Stimulated activated effector memory CD8-positive, alpha-beta T cell treated with anti-CD3 and anti-CD28 coated beads, Interleukin-12 subunit alpha, Interleukin-12 subunit beta, amount 100 ng/mL, for 72 hours (primary cell): Measurements from ENCODE around the gene DUSP6.
"Not testable (repeated sequence)": the region's sequence is repeated elsewhere in the genome, so short reads cannot be mapped to it uniquely, and the experiment has no call there.

Source experiments
- ATAC-seq: fragments of 150-1000 bp; cut with Tn5 transposase; 2 replicates; pipeline ENCODE4 v1.10.0; 2021
- DNase-seq, 2 donors: peaks; one replicate each; pipeline ENCODE4 v3.0.0; 2021 to 2022; ENCODE audit warnings: low spot score in 2 of 2
- H3K27ac Mint-ChIP-seq: one replicate; pipeline ENCODE4 v1.8.0; 2022; ENCODE audit warnings: mild to moderate bottlenecking, mixed read lengths
- H3K36me3 Mint-ChIP-seq: one replicate; pipeline ENCODE4 v1.8.0; 2022; ENCODE audit warnings: mild to moderate bottlenecking, mixed read lengths
- H3K4me1 Mint-ChIP-seq: one replicate; pipeline ENCODE4 v1.8.0; 2022; ENCODE audit warnings: mixed read lengths
- H3K4me3 Mint-ChIP-seq: one replicate; pipeline ENCODE4 v1.8.0; 2022; ENCODE audit warnings: mild to moderate bottlenecking, mixed read lengths
- H3K9me3 Mint-ChIP-seq: one replicate; pipeline ENCODE4 v1.8.0; 2022; ENCODE audit warnings: mixed read lengths

Gene DUSP6

GRCh38 chr12:89350260-89350629, 2.1 kb downstream of the DUSP6 start:
- Mint-ChIP-seq H3K4me3 (peak overlapping the region; percentile 86), H3K9me3 (no peaks in the 10 kb centered on the region), H3K4me1 (peaks cover 56% of the 10 kb centered on the region), H3K27ac (peak overlapping the region; percentile 91), H3K36me3 (peaks cover 79% of the 10 kb centered on the region)
- ATAC-seq, result no peak
- DNase-seq, result no peak

- peak overlapping the region; percentile 91 for H3K27ac Mint-ChIP-seq
- DNase-seq (no peak), ATAC-seq (no peak)
- no peaks in the 10 kb centered on the region for H3K9me3 Mint-ChIP-seq
- H3K36me3 Mint-ChIP-seq, result peaks cover 79% of the 10 kb centered on the region
- peak overlapping the region; percentile 86 for H3K4me3 Mint-ChIP-seq
- H3K4me1 Mint-ChIP-seq, result peaks cover 57% of the 10 kb centered on the region
Observed at GRCh38 chr12:89349814-89350213, 2.5 kb downstream of the DUSP6 start.

- Mint-ChIP-seq H3K4me1 (peaks cover 57% of the 10 kb centered on the region), H3K27ac (peak overlapping the region; percentile 91)
Observed at GRCh38 chr12:89348894-89349699, 3.2 kb downstream of the DUSP6 start.

GRCh38 chr12:89347325-89347829, 4.9 kb downstream of the DUSP6 start:
- H3K27ac Mint-ChIP-seq, result peak overlapping the region; percentile 82
- DNase-seq (no peak), ATAC-seq (no peak)
- peak overlapping the region; percentile 86 for H3K4me3 Mint-ChIP-seq
- H3K36me3 Mint-ChIP-seq, result peaks cover 63% of the 10 kb centered on the region
- H3K9me3 Mint-ChIP-seq, result no peaks in the 10 kb centered on the region
- H3K4me1 Mint-ChIP-seq, result peaks cover 64% of the 10 kb centered on the region

More at GRCh38 chr12:89348894-89349699, 3.2 kb downstream of the DUSP6 start:
- H3K4me3 Mint-ChIP-seq, result peak overlapping the region; percentile 86
- peaks cover 73% of the 10 kb centered on the region for H3K36me3 Mint-ChIP-seq
- H3K9me3 Mint-ChIP-seq, result no peaks in the 10 kb centered on the region
- no peak for ATAC-seq
- DNase-seq, result no peak

GRCh38 chr12:89346741-89347324, 5.5 kb downstream of the DUSP6 start:
- H3K4me1 Mint-ChIP-seq, result peaks cover 61% of the 10 kb centered on the region
- no peaks in the 10 kb centered on the region for H3K9me3 Mint-ChIP-seq
- peak overlapping the region; percentile 82 for H3K27ac Mint-ChIP-seq
- ATAC-seq (no peak), DNase-seq (no peak)
- peak overlapping the region; percentile 86 for H3K4me3 Mint-ChIP-seq
- H3K36me3 Mint-ChIP-seq, result peaks cover 57% of the 10 kb centered on the region

GRCh38 chr12:89345830-89346740, 6.2 kb downstream of the DUSP6 start:
- H3K4me1 Mint-ChIP-seq, result peaks cover 61% of the 10 kb centered on the region
- peaks cover 50% of the 10 kb centered on the region for H3K36me3 Mint-ChIP-seq
- no peaks in the 10 kb centered on the region for H3K9me3 Mint-ChIP-seq
- H3K4me3 Mint-ChIP-seq, result peak overlapping the region; percentile 86
- H3K27ac Mint-ChIP-seq, result peak overlapping the region; percentile 82
- DNase-seq, result peak in 1 of 2 donors; percentile 79
- ATAC-seq, result peak; percentile 96

GRCh38 chr12:89345376-89345775, 6.9 kb downstream of the DUSP6 start:
- ATAC-seq (no peak), DNase-seq (no peak)
- H3K27ac Mint-ChIP-seq, result no peak overlapping the region
- H3K4me3 Mint-ChIP-seq, result peak overlapping the region; percentile 86
- peaks cover 61% of the 10 kb centered on the region for H3K4me1 Mint-ChIP-seq
- H3K9me3 Mint-ChIP-seq, result no peaks in the 10 kb centered on the region
- H3K36me3 Mint-ChIP-seq, result peaks cover 43% of the 10 kb centered on the region

GRCh38 chr12:89344862-89345202, 7.5 kb downstream of the DUSP6 start:
- H3K4me3 Mint-ChIP-seq, result no peak overlapping the region
- no peaks in the 10 kb centered on the region for H3K9me3 Mint-ChIP-seq
- H3K27ac Mint-ChIP-seq, result peak overlapping the region; percentile 19
- H3K36me3 Mint-ChIP-seq, result peaks cover 37% of the 10 kb centered on the region
- DNase-seq, result no peak
- no peak for ATAC-seq
- H3K4me1 Mint-ChIP-seq, result peaks cover 61% of the 10 kb centered on the region

- no peak overlapping the region for H3K4me3 Mint-ChIP-seq
- H3K4me1 Mint-ChIP-seq, result peaks cover 56% of the 10 kb centered on the region
- H3K36me3 Mint-ChIP-seq, result peaks cover 32% of the 10 kb centered on the region
- ATAC-seq (no peak), DNase-seq (no peak)
- H3K27ac Mint-ChIP-seq, result peak overlapping the region; percentile 19
- no peaks in the 10 kb centered on the region for H3K9me3 Mint-ChIP-seq
Observed at GRCh38 chr12:89344043-89344861, 8.0 kb downstream of the DUSP6 start.

GRCh38 chr12:89343127-89343526, 9.2 kb downstream of the DUSP6 start:
- DNase-seq (no peak), ATAC-seq (no peak)
- H3K36me3 Mint-ChIP-seq, result peaks cover 20% of the 10 kb centered on the region
- H3K4me1 Mint-ChIP-seq, result peaks cover 45% of the 10 kb centered on the region
- no peaks in the 10 kb centered on the region for H3K9me3 Mint-ChIP-seq
- H3K27ac Mint-ChIP-seq, result no peak overlapping the region
- no peak overlapping the region for H3K4me3 Mint-ChIP-seq

GRCh38 chr12:89340861-89341260, 11.4 kb downstream of the DUSP6 start:
- Mint-ChIP-seq H3K4me3 (no peak overlapping the region), H3K9me3 (no peaks in the 10 kb centered on the region), H3K27ac (no peak overlapping the region), H3K36me3 (no peaks in the 10 kb centered on the region), H3K4me1 (peaks cover 25% of the 10 kb centered on the region)
- DNase-seq (no peak), ATAC-seq (no peak)

GRCh38 chr12:89339526-89339925, 12.8 kb downstream of the DUSP6 start:
- H3K36me3 Mint-ChIP-seq, result no peaks in the 10 kb centered on the region
- no peak for DNase-seq
- no peak overlapping the region for H3K27ac Mint-ChIP-seq
- H3K9me3 Mint-ChIP-seq, result no peaks in the 10 kb centered on the region
- H3K4me1 Mint-ChIP-seq, result peaks cover 14% of the 10 kb centered on the region
- ATAC-seq, result no peak
- no peak overlapping the region for H3K4me3 Mint-ChIP-seq

GRCh38 chr12:89337136-89337535, 15.2 kb downstream of the DUSP6 start:
- H3K27ac Mint-ChIP-seq, H3K4me3 Mint-ChIP-seq, H3K36me3 Mint-ChIP-seq, DNase-seq, H3K9me3 Mint-ChIP-seq, ATAC-seq: not testable (repeated sequence)
- peaks cover 13% of the 10 kb centered on the region for H3K4me1 Mint-ChIP-seq

- ATAC-seq (no peak), DNase-seq (no peak)
- no peak overlapping the region for H3K27ac Mint-ChIP-seq
- peaks cover 8% of the 10 kb centered on the region for H3K9me3 Mint-ChIP-seq
- no peaks in the 10 kb centered on the region for H3K36me3 Mint-ChIP-seq
- peaks cover 13% of the 10 kb centered on the region for H3K4me1 Mint-ChIP-seq
- H3K4me3 Mint-ChIP-seq, result no peak overlapping the region
Observed at GRCh38 chr12:89335452-89336244, 16.7 kb downstream of the DUSP6 start.
